Activated CD4-positive, alpha-beta T cell treated with anti-CD3 and anti-CD28 coated beads for 1 hour (primary cell): ENCODE measurements around the gene HOXD12.

Experiments used
- DNase-seq: peaks from one replicate; pipeline ENCODE4 v3.0.0-alpha.2; 2020

Gene HOXD12

GRCh38 chr2:176136374-176137251 lies 37.0 kb downstream of the HOXD12 start:
- no peak for DNase-seq

- DNase-seq, result no peak
These were observed 37.6 kb downstream of the HOXD12 start for GRCh38 chr2:176137252-176137580.

- DNase-seq, result no peak
These were observed 38.3 kb downstream of the HOXD12 start for GRCh38 chr2:176137906-176138305.

GRCh38 chr2:176138526-176138922 lies 38.9 kb downstream of the HOXD12 start:
- DNase-seq, result no peak

GRCh38 chr2:176138923-176139660 lies 39.5 kb downstream of the HOXD12 start:
- DNase-seq, result no peak

GRCh38 chr2:176139661-176140512 lies 40.3 kb downstream of the HOXD12 start:
- no peak for DNase-seq

GRCh38 chr2:176140513-176141317 lies 41.1 kb downstream of the HOXD12 start:
- peak; percentile 34 for DNase-seq

GRCh38 chr2:176142281-176142680 lies 42.7 kb downstream of the HOXD12 start:
- DNase-seq, result no peak

GRCh38 chr2:176145085-176145969 lies 45.7 kb downstream of the HOXD12 start:
- no peak for DNase-seq

- no peak for DNase-seq
These were observed 46.5 kb downstream of the HOXD12 start for GRCh38 chr2:176146101-176146500.

GRCh38 chr2:176146645-176147044 lies 47.0 kb downstream of the HOXD12 start:
- DNase-seq, result no peak

- DNase-seq, result no peak
These were observed 47.7 kb downstream of the HOXD12 start for GRCh38 chr2:176147210-176147799.

- DNase-seq, result no peak
These were observed 48.4 kb downstream of the HOXD12 start for GRCh38 chr2:176147800-176148496.

GRCh38 chr2:176148751-176149421 lies 49.3 kb downstream of the HOXD12 start:
- DNase-seq, result no peak

- DNase-seq, result no peak
These were observed 49.9 kb downstream of the HOXD12 start for GRCh38 chr2:176149481-176149938.

- DNase-seq, result no peak
These were observed 50.5 kb downstream of the HOXD12 start for GRCh38 chr2:176149939-176150583.

- no peak for DNase-seq
These were observed 51.2 kb downstream of the HOXD12 start for GRCh38 chr2:176150584-176151441.
